GM12874 (cell line): ENCODE results near the gene TRAPPC8.

Experiments used
- TF ChIP-seq, protein P1 (sequence below): IDR thresholded peaks from 2 replicates; pipeline ENCODE4 v1.5.1; 2011; ENCODE audit warnings: low read depth, mild to moderate bottlenecking, control low read depth, low read length, moderate library complexity; ENCODE audit not compliant: insufficient read depth

The TRAPPC8 gene

DNA sequence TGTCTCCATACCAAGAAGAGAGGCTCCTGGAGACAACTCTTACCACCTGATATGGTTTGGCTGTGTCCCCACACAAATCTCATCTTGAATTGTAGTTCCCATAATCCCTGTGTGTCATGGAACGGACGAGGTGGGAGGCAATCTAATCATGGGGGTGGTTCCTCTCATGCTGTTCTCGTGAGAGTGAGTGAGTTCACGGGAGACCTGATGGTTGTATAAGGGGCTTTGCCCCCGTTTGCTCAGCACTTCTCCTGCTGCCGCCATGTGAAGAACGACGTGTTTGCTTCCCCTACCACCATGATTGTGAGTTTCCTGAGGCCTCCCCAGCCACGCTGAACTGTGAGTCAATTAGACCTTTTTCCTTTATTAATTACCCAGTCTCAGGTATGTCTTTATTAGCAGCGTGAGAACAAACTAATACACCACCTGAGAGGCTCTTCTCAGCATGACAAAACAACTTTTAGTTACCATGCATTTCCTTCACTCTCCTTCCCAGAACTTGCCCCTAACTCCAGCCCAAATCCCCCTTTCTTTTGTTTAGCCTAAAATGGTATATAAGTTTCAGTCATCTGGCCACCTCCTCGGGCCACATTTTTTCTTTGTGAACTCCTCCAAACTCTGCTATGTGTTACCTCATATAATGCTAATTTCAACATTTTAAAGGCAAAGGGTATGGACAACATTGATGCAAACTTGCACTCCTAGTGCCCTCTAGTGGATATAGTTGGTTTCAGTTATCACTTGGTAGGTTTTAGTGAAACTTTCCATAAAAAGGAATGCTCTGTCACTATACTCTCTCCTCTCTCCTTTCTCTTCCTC lies 123.6 kb downstream of the TRAPPC8 start:
- TF ChIP-seq, protein P1, sequence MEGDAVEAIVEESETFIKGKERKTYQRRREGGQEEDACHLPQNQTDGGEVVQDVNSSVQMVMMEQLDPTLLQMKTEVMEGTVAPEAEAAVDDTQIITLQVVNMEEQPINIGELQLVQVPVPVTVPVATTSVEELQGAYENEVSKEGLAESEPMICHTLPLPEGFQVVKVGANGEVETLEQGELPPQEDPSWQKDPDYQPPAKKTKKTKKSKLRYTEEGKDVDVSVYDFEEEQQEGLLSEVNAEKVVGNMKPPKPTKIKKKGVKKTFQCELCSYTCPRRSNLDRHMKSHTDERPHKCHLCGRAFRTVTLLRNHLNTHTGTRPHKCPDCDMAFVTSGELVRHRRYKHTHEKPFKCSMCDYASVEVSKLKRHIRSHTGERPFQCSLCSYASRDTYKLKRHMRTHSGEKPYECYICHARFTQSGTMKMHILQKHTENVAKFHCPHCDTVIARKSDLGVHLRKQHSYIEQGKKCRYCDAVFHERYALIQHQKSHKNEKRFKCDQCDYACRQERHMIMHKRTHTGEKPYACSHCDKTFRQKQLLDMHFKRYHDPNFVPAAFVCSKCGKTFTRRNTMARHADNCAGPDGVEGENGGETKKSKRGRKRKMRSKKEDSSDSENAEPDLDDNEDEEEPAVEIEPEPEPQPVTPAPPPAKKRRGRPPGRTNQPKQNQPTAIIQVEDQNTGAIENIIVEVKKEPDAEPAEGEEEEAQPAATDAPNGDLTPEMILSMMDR, result peak; percentile 46; the same call in 1 of the 2 replicates

- TF ChIP-seq, protein P1, result no peak
Measured at GRCh38 chr18:31814132-31814531, 128.8 kb downstream of the TRAPPC8 start.

- TF ChIP-seq, protein P1, result no peak
Measured at GRCh38 chr18:31801078-31801477, 141.8 kb downstream of the TRAPPC8 start.

DNA sequence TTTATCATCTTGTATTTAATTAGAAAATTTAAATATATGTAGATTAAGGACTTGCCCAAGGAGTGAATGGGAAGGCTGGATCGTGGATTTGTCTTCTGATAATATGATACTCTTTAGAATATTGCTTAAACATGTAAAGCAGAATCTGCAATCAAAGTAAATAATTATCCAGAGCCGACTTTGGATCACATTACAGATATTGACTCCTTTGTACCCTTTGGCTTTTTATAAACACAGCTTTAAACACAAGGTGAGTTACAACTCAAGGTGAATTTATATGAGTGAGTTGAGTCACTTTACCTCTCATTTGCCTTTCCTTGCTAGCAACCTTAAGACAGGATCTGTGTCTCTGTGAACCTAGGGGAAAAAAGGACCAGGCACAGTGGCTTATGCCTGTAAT lies 144.5 kb downstream of the TRAPPC8 start:
- TF ChIP-seq, protein P1, result no peak

DNA sequence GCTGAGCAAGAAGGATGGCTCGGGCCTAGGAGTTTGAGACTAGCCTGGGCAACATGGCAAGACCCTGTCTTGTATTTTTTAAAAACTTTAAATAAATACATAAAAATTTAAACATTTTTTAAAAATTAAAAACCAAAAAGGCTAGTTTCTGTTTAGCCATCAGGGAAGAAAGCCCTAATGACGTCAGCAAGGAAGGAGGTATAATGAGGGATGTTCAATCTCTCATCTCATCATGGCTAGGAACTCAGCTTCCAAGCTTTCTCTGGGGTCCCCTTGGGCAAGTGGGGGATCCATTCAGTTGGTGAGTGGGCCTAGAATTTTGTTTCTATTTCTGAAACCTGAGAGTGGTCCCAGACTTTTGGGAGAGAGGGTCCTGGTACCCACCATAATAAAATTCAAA lies 147.2 kb downstream of the TRAPPC8 start:
- TF ChIP-seq, protein P1, result no peak

GRCh38 chr18:31793531-31793930 lies 149.4 kb downstream of the TRAPPC8 start:
- TF ChIP-seq, protein P1, result no peak

DNA sequence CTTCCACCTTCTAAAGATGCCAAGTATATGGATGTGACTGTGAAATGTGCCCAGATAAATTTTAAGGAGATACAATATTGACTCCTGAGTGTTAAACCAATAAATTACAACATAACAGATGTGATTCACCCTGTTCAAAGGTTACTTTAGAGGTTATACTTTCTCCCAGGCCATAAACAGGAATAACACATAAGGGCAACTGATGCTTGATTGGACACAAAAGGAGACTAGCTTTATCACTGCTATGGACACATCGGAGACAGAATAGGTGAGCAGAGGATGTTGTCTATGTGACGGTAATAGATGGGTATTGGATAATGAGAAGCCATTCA lies 150.4 kb downstream of the TRAPPC8 start:
- TF ChIP-seq, protein P1, result no peak
